Kidney (tissue), 14 donors: Measurements from ENCODE around the gene HTRA3. TPM values are rescaled to one million over a fixed set of nuclear protein-coding genes. Genes with fewer than 3 reads are reported as not detected.
A peak's percentile ranks its signal among the peaks of the same experiment; 100 is the strongest.

Source experiments
- DNase-seq, 5 donors: peaks; one replicate each; pipeline ENCODE4 v3.0.0-alpha.2; 2013 to 2020
- FAIRE-seq: peaks from 2 replicates; lab custom pipeline; 2012; peaks lifted over from hg19 to GRCh38; lab: Jason Lieb, UNC
- H3K27ac ChIP-seq, 2 donors: one replicate each; pipeline ENCODE4 v1.7.0; 2013; ENCODE audit warnings: low read depth in 2 of 2, low read length in 2 of 2, inconsistent platforms in 1 of 2
- H3K27me3 ChIP-seq: one replicate; pipeline ENCODE4 v1.7.1; 2013; ENCODE audit warnings: low read length, inconsistent platforms; ENCODE audit not compliant: control insufficient read depth, insufficient read depth
- H3K36me3 ChIP-seq, 3 donors: one replicate each; pipeline versions ENCODE4 v1.7.0 to v1.7.1; 2013; ENCODE audit warnings: low read length in 3 of 3, control low read depth in 1 of 3, inconsistent platforms in 1 of 3; ENCODE audit not compliant: insufficient read depth in 3 of 3, control insufficient read depth in 2 of 3
- H3K4me1 ChIP-seq, 3 donors: one replicate each; pipeline versions ENCODE4 v1.7.0 to v1.7.1; 2013; ENCODE audit warnings: low read length in 3 of 3, inconsistent platforms in 1 of 3, low read depth in 1 of 3; ENCODE audit not compliant: control insufficient read depth in 2 of 3, insufficient read depth in 2 of 3
- H3K4me3 ChIP-seq, 3 donors: one replicate each; pipeline versions ENCODE4 v1.7.0 to v1.8.1; 2013; ENCODE audit warnings: low read length in 3 of 3, control low read depth in 1 of 3, inconsistent platforms in 1 of 3
- H3K9ac ChIP-seq, 3 donors: one replicate each; pipeline versions ENCODE4 v1.7.0 to v1.7.1; 2013; ENCODE audit warnings: low read length in 3 of 3, control low read depth in 1 of 3, inconsistent platforms in 1 of 3
- H3K9me3 ChIP-seq, 3 donors: one replicate each; pipeline versions ENCODE4 v1.7.0 to v1.7.1; 2013; ENCODE audit warnings: low read length in 3 of 3, control low read depth in 1 of 3, inconsistent platforms in 1 of 3; ENCODE audit not compliant: control insufficient read depth in 2 of 3, insufficient read depth in 1 of 3
- CTCF ChIP-seq: IDR thresholded peaks from 3 replicates; pipeline ENCODE4 v1.5.1; 2012; ENCODE audit warnings: mild to moderate bottlenecking, moderate library complexity, borderline replicate concordance; ENCODE audit not compliant: insufficient read depth; ENCODE audit errors: extremely low read depth
- intact Hi-C: fragments of 100-400 bp; cut with DNase I; formaldehyde crosslinking; loops from one replicate; pipeline ENCODE4 v1.11.1; 2022
- polyA plus RNA-seq: library from polyadenylated mRNA; stranded (reverse); fragments of 350-450 nt; fragmentation: Illumina TruSeq; extraction: RNeasy Lipid Tissue Mini Kit (QIAGEN cat#74804); gene quantifications from one replicate; pipeline ENCODE4 v1.2.3, GENCODE V29; 2014; ENCODE audit warnings: low read depth, low replicate concordance; ENCODE audit not compliant: insufficient read depth
- total RNA-seq: library from RNA; stranded (reverse); fragmentation: NEBNext Ultra II Directional; extraction: Animal tissue kit (Norgen Biotek cat#: 25700); gene quantifications from one replicate; pipeline ENCODE4 v1.2.1, GENCODE V29; 2021
- donor health status: control.
- donor health status: control.
- donor health status: control.
- donor health status: control.
- donor health status: control.
- donor health status: DM: yes; HTN: yes; CAD: no.
- donor health status: Normal renal cell carcinoma (clear cell type).

The HTRA3 gene
- total and polyA plus RNA-seq, 2 donors from 2014 or later: 1.7 to 6.5 TPM

GRCh38 chr4:8232748-8233147 lies 36.8 kb upstream of the HTRA3 start:
- TF ChIP-seq CTCF: no peak
- H3K36me3 ChIP-seq: peaks cover 9 to 54% (median 32%) of the 10 kb centered on the region in 3 donors
- no peak overlapping the region for H3K9ac ChIP-seq
- intact Hi-C loops: no loop called here
- DNase-seq (peak in 1 of 5 donors; percentile 35), FAIRE-seq (no peak)
- peaks cover 0 to 11% (median 0%) of the 10 kb centered on the region in 3 donors for H3K4me1 ChIP-seq
- H3K27me3 ChIP-seq: no peaks in the 10 kb centered on the region
- no peak overlapping the region for H3K4me3 ChIP-seq
- H3K9me3 ChIP-seq: peaks cover 0 to 2% (median 0%) of the 10 kb centered on the region in 3 donors
- H3K27ac ChIP-seq: no peak overlapping the region

GRCh38 chr4:8233672-8234484 lies 35.7 kb upstream of the HTRA3 start:
- no peak for FAIRE-seq
- intact Hi-C loops: no loop called here
- no peak overlapping the region for H3K4me3 ChIP-seq

GRCh38 chr4:8234715-8235114 lies 34.8 kb upstream of the HTRA3 start:
- H3K4me3 ChIP-seq: no peak overlapping the region
- intact Hi-C loops: no loop called here

More at GRCh38 chr4:8233672-8234484, 35.7 kb upstream of the HTRA3 start:
- DNase-seq: no peak
- Histone ChIP-seq H3K27me3 (no peaks in the 10 kb centered on the region), H3K27ac (no peak overlapping the region), H3K9me3 (peaks cover 0 to 2% (median 0%) of the 10 kb centered on the region in 3 donors), H3K4me1 (peaks cover 0 to under 1% (median 0%) of the 10 kb centered on the region in 3 donors), H3K36me3 (peaks cover 9 to 57% (median 33%) of the 10 kb centered on the region in 3 donors), H3K9ac (no peak overlapping the region)
- TF ChIP-seq CTCF: no peak

More at GRCh38 chr4:8234715-8235114, 34.8 kb upstream of the HTRA3 start:
- FAIRE-seq: no peak
- Histone ChIP-seq H3K9ac (no peak overlapping the region), H3K9me3 (peaks cover 0 to 2% (median 0%) of the 10 kb centered on the region in 3 donors), H3K4me1 (no peaks in the 10 kb centered on the region), H3K36me3 (peaks cover 13 to 65% (median 38%) of the 10 kb centered on the region in 3 donors), H3K27me3 (no peaks in the 10 kb centered on the region), H3K27ac (no peak overlapping the region)
- TF ChIP-seq CTCF: no peak
- no peak for DNase-seq
